ENCODE measurements around the gene CCDC71. TPM values are rescaled to one million over a fixed set of nuclear protein-coding genes. Genes with fewer than 3 reads are reported as not detected.

Gene CCDC71
- 31.6 TPM for total RNA-seq

- Histone ChIP-seq H3K4me3 (peak within 1 kb of the TSS; percentile 82 to 95), H3K4me1 (peaks cover 5 to 23% of the 10 kb centered on the region in 2 donors), H3K27ac (peak within 1 kb of the TSS; percentile 86 to 93), H3K36me3 (peaks cover 21 to 27% of the 10 kb centered on the region in 2 donors), H3K9me3 (no peaks in the 10 kb centered on the region), H3K27me3 (no peaks in the 10 kb centered on the region)
- DNase-seq (ENCODE audit: low spot score in 2 of 2): peak in 1 of 2 donors; percentile 86
- no peak for TF ChIP-seq CTCF (IDR thresholded peaks at IDR 0.05)
- intact Hi-C loops (cut with DNase I): loop anchor here (1.0 kb wide), 1 partner anchor 33 kb away; the partner anchor contains the start of gene LAMB2
Measured at GRCh38 chr3:49165771-49166751, at the start of gene CCDC71. CCDC71 (minus strand) TSS chr3:49166331; CDS start chr3:49164208, 2,123 bp downstream.

- Histone ChIP-seq H3K4me3 (no peak overlapping the region), H3K4me1 (peaks cover 8 to 9% of the 10 kb centered on the region in 2 donors), H3K36me3 (no peaks in the 10 kb centered on the region), H3K27me3 (no peaks in the 10 kb centered on the region), H3K27ac (no peak overlapping the region), H3K9me3 (no peaks in the 10 kb centered on the region)
- DNase-seq (ENCODE audit: low spot score in 2 of 2): no peak
- no peak for TF ChIP-seq CTCF (IDR thresholded peaks at IDR 0.05)
- intact Hi-C loops (cut with DNase I): no loop called here
Measured at GRCh38 chr3:49213998-49214397, 47.9 kb upstream of the CCDC71 start.

- no peak for DNase-seq (ENCODE audit: low spot score in 2 of 2)
- Histone ChIP-seq H3K27ac (no peak overlapping the region), H3K27me3 (no peaks in the 10 kb centered on the region), H3K4me3 (no peak overlapping the region), H3K9me3 (no peaks in the 10 kb centered on the region), H3K36me3 (no peaks in the 10 kb centered on the region), H3K4me1 (peaks cover 4 to 8% of the 10 kb centered on the region in 2 donors)
- intact Hi-C loops (cut with DNase I): no loop called here
- no peak for TF ChIP-seq CTCF (IDR thresholded peaks at IDR 0.05)
Measured at GRCh38 chr3:49213541-49213943, 47.4 kb upstream of the CCDC71 start.

- TF ChIP-seq CTCF (IDR thresholded peaks at IDR 0.05): no peak
- Histone ChIP-seq H3K9me3 (no peaks in the 10 kb centered on the region), H3K4me3 (peak overlapping the region; percentile 46 to 72), H3K36me3 (no peaks in the 10 kb centered on the region), H3K27me3 (no peaks in the 10 kb centered on the region), H3K27ac (peak overlapping the region; percentile 37 to 77), H3K4me1 (peaks cover 0 to 6% of the 10 kb centered on the region in 2 donors)
- no peak for DNase-seq (ENCODE audit: low spot score in 2 of 2)
- intact Hi-C loops (cut with DNase I): loop anchor here (2.0 kb wide), 1 partner anchor 27 kb away; no protein-coding TSS in a partner anchor
Measured at GRCh38 chr3:49199900-49200281, 33.8 kb upstream of the CCDC71 start.

- Histone ChIP-seq H3K4me3 (peak overlapping the region; percentile 46 to 72), H3K27me3 (no peaks in the 10 kb centered on the region), H3K36me3 (no peaks in the 10 kb centered on the region), H3K27ac (peak overlapping the region; percentile 37 to 77), H3K9me3 (no peaks in the 10 kb centered on the region), H3K4me1 (peaks cover 0 to 6% of the 10 kb centered on the region in 2 donors)
- no peak for TF ChIP-seq CTCF (IDR thresholded peaks at IDR 0.05)
- intact Hi-C loops (cut with DNase I): loop anchor here (2.0 kb wide), 1 partner anchor 27 kb away; no protein-coding TSS in a partner anchor
- DNase-seq (ENCODE audit: low spot score in 2 of 2): peak; percentile 79 to 95
Measured at GRCh38 chr3:49199239-49199899, 33.2 kb upstream of the CCDC71 start.

Data from ascending aorta (tissue), 2 donors.